Colon (tissue), 2 donors: Measurements from ENCODE around the gene ANAPC16.
"Not testable (repeated sequence)": the region's sequence is repeated elsewhere in the genome, so short reads cannot be mapped to it uniquely, and the experiment has no call there.

Source experiments
- FAIRE-seq: peaks from 2 replicates; lab custom pipeline; 2012; peaks lifted over from hg19 to GRCh38; lab: Jason Lieb, UNC
- donor health status: control.
- donor health status: control.

The ANAPC16 gene

DNA sequence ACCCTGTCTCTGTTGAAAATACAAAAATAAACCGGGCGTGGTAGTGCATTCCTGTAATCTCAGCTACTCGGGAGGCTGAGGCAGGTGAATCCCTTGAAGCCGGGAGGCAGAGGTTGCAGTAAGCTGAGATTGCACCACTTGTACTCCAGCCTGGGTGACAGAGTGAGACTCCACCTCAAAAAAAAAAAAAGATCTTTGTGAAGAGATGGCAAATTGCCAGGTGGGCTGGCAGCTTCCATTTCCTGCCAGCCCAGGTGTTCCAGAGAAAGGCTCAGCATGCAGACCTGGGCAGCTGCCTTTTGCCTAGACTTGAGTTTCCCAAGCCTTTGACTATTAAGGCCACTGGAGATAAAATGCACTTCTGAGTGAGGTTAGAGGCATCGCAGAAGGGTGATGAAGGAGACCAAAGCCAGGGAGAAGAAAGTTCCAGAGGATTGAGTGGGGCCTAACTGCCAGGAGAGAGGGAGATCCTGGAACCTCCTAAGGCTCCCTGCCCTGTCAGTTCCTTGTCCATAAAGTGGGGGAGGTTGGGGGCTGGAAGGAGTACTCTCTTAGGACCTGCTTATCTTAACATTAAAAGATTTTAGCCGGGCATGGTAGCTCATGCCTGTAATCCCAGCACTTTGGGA lies 47.9 kb downstream of the ANAPC16 start:
- no peak for FAIRE-seq

DNA sequence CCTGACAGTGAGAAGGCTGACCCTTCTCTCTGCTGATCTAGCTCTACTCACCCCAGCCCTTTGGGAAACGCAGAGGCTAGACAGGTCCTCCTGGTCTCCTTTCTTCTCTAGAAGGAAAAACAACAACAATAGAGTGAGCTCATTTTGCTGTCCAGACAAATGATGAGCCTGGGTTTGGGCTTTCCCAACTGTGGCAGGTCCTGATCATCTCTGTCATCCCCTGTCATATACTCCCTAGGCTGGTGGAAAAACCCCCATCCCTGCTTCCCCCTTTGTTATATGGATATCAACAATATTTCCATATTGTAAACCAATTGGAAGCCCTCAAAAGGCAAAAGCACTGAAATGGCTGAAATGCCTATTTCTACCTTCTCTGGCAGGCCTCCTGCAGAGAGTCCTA lies 48.7 kb downstream of the ANAPC16 start:
- no peak for FAIRE-seq

DNA sequence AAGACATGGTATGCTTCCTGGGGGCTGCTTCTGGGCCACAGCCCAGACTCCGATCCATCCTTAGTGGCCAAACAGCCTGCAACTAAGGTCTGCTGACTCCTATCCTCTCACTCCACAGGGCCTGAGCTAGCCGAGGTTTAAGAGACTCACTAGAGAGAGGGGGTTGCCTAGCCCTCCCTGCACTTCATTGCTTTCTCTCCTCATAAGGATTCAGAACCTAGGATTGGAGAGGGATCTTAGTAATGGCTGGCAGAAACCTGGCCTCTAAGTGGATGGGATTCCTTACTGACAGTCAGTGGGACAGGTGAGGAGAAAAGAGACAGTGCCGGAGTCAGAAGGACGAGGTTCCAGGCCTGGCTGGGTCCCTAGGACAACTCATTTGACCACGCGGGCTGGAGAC lies 49.7 kb downstream of the ANAPC16 start:
- FAIRE-seq, result no peak

DNA sequence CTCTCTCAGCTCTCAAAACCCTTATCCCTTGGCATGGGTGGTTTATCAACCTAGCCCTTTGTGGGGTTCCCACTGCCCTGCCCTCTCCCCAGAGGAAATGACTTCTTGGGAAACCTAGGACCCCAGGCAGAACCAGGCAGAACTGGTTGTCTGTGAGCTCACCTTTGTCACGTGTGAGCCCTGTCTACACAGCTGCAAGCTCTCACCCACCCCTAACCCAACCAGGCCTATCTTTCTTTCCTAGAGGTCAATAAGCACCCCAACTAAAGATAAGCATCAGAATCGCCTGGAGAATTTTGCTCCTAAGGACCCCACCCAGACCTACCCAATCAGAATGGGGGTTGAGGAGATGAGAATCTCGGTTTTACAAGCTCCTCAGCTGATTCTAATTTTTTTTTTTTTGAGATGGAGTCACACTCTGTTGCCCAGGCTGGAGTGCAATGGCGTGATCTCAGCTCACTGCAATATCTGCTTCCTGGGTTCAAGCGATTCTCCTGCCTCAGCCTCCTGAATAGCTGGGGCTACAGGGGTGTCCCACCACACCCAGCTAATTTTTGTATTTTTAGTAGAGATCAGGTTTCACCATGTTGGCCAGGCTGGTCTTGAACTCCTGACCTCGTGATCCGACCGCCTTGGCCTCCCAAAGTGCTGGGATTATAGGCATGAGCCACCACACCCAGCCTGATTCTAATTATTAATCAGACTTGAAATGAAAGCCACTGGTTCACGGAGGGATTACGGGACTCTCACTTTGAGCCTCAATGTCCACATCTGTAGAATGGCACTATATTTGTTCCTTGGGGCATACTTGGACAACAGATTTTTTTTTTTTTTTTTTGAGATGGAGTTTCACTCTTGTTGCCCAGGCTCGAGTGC lies 50.4 kb downstream of the ANAPC16 start:
- no peak for FAIRE-seq

DNA sequence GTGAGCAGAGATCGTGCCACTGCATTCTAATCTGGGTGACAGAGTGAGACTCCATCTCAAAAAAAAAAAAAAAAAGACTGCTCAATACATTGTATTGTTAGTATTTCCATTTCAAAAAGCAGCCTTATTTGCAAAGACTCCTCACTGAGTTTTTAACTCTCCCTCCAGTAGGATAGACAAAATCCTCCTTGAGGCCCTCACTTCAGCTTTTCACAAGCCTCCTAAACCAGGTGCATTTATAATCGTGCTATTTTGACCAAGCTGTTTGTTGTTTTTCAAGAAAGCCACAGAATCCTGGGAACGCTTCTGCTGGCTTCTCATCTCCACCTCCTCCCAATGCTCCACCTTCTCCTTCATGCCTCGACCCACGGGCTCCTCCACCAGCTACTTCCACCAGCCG lies 51.6 kb downstream of the ANAPC16 start:
- no peak for FAIRE-seq

DNA sequence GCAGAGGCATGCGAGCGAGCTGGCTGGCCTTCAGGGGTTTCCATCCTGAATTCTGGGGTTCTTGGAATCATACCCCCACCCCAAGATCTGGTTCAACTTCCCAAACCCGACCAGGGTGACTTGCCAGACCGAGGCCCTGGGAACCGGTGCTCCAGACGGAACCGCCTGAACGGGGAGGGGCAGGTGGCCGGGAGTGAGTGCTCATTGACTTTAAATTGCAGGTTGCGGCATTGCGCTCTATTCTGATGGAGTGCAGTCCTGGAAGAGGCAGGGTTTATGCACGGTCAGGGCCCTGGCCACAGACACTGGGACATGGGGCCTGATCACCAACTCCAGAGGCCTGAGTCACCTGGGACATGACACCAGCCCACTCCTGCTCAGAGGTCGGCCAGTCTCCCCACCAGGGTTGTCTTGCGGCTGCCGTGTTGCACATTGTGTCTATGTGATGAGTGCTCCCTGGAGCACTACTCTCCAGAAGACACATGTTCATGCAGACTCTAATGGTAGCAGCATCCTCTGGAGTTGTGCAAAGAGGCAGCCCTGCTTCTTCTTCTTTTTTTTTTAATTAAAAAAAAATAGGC lies 52.1 kb downstream of the ANAPC16 start:
- FAIRE-seq, result no peak

DNA sequence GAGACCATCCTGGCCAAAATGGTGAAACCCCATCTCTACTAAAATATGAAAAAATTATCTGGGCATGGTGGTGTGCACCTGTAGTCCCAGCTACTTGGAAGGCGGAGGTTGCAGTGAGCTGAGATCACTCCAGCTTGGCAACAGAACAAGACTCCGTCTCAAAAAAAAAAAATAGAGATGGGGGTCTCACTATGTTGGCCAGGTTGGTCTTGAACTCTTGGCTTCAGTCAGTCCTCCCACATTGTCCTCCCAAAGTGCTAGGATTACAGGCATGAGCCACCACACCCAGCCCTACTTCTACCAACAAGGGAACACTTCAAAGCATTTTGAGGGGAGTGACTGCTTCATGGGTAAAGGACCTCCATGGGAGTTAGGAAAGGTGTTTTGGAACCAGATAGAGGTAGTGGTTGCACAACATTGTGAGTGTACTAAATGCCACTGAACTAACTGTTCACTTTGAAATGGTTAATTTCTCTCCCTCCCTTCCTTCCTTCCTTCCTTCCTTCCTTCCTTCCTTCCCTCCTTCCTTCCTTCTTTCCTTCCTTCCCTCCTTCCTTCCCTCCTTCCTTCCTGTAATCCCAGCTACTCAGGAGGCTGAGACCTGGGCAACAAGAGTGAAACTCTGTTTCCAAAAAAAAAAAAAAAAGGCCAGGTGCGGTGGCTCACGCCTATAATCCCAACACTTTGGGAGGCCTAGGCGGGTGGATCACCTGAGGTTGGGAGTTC lies 52.8 kb downstream of the ANAPC16 start:
- not testable (repeated sequence) for FAIRE-seq

DNA sequence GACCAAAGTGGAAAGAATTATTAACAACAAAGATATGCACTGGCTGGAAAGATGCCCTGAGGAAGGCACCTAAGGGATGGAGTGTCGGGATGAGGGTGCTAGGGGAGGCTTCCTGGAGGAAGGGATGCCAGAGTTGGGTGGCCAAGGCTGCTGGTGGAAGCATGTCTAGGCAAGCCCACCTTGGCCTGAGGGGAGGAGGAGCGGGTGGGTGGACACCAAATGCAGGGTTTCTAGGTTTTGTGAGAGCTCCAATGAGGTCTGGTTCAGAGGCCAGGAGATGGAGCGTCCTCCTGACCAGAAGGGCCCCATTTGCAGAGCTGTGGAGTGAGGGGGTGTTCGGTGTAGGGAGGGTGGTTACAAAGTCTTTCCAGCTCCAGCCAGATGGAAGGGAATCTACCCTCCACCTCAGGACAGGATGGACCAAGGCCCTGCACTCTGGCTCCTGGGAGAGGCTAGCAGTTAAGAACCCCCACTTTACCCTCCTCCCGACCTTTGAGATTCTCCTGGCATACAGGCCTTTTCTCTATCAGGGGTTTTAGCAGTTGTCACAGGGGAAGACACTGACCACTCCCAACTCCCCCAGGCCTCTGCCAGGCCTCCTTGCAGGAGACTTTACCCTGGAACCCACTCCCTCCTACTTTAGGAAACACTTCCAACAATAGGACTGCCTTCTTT lies 54.9 kb downstream of the ANAPC16 start:
- FAIRE-seq, result no peak

DNA sequence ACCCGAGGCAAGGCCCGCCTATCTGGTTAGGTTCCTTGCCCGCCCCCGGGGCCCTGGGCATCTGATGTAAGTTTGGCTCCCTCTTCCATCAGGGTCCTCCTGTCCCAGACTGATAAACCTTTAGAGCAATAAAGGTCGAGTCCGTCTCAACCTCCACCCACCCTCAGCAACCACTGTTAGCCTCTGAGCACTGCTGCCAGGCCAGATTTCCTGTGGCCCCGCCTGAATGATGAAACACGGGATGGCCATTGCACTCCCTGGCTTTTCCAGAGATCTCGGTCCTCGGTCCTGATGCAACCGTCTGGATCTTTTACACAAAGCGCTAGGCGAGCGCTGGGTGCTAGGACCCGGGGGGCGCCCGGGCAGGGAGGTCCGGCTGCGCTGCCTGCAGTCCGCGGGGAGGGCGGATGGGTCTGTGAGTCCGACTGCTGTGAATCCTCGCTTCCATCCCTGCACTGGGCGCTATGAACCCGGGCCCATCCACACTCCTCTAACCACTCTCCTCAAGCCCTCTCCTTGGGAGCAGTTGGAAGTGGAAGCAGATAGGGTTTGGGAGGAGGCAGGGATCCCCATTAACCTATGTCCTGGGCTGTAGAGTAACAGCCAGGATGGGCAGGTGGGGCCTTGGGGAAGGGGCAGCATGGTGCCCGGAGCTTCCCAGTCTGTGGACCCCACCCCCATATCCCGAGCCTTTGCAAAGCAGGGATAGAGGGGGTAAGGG lies 57.0 kb downstream of the ANAPC16 start:
- FAIRE-seq, result no peak

DNA sequence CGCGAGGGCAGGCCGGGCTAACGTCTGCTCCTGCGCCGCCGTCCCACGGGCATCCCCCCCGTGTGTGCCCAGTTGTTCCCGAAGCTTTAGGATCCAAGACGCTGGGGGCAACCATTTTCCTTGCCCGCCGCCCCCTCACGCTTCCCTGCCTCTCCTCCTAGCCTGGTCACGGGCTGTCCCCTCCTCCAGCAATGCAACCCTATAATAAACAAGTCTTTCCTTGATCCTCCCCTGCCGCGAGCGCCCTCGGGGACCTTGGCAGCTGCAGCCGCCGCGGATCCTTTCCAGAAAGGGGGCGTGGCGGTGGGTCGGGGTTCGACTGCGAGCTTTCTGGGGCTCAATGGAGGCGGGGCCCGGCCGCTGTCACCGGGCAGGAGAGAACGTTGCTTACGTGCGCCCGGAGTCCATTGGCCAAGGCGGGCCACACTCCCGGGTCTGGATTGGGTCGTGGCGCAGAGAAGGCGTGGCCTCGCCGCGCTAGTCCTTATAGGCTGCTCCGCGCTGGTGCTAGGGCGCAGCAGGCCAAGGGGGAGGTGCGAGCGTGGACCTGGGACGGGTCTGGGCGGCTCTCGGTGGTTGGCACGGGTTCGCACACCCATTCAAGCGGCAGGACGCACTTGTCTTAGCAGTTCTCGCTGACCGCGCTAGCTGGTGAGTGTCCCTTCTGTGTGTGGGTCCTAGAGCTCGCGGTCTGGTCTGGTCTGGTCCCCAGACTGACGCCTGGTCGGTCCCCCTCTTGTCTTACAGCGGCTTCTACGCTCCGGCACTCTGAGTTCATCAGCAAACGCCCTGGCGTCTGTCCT lies 57.8 kb downstream of the ANAPC16 start, which contains the start of gene DDIT4:
Gene DDIT4 (plus strand): TSS at position 515 of the 803 bp plus-strand sequence. CDS start 293 bp downstream, outside the sequence.
- FAIRE-seq, result no peak

DNA sequence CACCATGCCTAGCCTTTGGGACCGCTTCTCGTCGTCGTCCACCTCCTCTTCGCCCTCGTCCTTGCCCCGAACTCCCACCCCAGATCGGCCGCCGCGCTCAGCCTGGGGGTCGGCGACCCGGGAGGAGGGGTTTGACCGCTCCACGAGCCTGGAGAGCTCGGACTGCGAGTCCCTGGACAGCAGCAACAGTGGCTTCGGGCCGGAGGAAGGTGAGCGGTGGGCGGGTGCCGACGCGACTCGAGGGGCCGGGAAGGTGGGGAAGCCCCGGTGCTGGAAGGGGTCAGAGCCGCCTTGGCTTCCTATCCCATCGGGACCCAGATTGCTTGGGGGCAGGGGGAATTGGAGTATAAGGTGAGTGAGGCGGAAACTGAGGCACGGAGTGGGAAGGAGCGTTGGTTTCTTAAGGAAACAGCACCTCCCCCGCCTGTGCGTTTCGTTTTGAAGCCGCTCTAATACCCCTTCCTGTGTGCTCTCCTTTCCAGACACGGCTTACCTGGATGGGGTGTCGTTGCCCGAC lies 58.5 kb downstream of the ANAPC16 start:
- no peak for FAIRE-seq

DNA sequence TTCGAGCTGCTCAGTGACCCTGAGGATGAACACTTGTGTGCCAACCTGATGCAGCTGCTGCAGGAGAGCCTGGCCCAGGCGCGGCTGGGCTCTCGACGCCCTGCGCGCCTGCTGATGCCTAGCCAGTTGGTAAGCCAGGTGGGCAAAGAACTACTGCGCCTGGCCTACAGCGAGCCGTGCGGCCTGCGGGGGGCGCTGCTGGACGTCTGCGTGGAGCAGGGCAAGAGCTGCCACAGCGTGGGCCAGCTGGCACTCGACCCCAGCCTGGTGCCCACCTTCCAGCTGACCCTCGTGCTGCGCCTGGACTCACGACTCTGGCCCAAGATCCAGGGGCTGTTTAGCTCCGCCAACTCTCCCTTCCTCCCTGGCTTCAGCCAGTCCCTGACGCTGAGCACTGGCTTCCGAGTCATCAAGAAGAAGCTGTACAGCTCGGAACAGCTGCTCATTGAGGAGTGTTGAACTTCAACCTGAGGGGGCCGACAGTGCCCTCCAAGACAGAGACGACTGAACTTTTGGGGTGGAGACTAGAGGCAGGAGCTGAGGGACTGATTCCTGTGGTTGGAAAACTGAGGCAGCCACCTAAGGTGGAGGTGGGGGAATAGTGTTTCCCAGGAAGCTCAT lies 59.0 kb downstream of the ANAPC16 start:
- no peak for FAIRE-seq

DNA sequence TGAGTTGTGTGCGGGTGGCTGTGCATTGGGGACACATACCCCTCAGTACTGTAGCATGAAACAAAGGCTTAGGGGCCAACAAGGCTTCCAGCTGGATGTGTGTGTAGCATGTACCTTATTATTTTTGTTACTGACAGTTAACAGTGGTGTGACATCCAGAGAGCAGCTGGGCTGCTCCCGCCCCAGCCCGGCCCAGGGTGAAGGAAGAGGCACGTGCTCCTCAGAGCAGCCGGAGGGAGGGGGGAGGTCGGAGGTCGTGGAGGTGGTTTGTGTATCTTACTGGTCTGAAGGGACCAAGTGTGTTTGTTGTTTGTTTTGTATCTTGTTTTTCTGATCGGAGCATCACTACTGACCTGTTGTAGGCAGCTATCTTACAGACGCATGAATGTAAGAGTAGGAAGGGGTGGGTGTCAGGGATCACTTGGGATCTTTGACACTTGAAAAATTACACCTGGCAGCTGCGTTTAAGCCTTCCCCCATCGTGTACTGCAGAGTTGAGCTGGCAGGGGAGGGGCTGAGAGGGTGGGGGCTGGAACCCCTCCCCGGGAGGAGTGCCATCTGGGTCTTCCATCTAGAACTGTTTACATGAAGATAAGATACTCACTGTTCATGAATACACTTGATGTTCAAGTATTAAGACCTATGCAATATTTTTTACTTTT lies 59.7 kb downstream of the ANAPC16 start:
- FAIRE-seq, result no peak

DNA sequence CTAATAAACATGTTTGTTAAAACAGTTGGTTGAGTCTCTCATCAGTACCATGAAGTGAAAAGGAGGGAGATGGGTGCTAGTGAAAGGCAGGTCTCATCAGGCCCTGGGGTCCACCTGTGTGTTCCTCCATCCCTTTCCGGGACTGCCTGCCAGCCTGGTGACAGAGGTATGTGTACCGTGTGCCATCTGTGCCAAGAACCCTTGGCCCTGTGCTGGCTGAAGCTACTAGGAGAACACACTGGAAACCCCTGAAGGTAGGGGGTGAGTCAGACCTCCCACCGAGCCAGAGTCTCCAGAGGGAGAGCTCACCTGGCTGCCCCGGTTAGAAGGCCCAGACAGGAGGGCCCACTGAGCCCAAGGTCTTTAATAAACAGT lies 60.2 kb downstream of the ANAPC16 start:
- no peak for FAIRE-seq

DNA sequence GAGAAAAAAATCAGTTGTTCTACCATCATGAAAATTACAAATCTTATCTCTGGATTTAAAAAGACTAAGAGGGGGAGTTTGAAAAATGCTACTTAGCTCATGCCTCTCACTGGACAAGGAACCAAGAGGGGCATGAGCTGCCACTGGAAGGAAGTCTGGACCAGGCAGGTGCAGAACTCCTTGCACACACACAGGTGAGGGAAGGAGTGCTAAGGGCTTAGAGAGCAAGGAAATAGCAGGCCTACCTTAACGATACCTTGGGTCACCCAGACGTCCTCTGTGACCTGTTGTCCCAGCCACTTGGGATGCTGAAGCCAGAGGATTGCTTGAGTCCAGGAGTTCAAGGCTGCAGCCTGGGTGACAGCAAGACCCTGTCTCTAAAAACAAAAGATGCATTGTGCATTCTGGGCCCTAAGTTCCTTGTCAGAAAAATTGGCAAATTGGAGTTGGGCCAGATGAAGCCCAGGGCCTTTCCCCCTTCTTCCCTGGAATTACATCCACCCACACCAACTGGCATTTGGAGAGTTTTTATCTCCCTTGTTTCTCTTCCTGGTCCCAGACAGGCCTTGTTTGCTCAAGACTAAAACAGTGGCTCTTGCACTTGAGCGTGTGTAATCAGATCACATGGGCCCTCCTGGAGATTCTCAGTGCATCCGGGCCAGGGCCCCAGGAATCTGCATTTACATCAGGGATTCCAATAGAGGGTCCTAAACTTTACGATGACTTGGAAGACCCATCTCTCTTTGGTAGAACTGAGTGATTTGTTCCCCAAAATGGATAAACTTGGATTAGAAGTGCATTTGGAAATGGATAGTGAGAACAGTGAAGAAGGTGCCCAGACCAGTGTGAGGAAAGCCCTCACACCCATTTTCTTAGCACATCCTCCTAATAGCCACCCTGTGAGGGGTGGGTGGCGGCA lies 60.9 kb downstream of the ANAPC16 start:
- FAIRE-seq, result no peak

DNA sequence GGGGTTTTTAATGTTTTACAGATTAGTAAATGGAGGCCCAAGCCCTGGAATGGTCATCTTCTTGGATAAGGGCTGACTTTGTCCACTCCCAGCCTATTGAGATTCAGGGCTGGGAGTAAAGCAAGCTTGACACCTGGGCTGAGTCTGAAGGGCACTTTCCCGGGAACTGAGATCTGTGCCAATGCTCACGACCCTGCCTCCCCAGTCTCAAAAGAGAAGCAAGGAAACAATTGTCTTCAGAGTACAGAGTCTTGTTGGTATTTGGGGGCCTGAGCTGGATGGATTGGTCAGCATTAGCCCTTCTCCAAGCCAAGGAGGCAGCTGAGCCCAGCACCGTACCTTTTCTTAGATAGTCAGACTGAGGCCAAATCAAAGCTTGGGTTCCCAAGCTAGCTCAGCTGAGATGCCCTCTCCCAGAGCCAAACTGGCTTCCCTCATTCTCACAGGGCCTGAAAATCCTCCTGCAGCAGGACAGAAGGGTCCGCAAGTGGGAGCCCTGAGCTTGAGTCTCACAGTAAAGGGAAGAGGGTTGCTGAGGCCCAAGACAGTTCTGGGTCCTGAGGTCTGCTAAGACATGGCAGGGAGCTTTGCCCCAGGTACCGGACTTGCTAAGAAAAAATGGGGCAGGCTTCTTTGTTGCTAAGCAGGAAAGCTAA lies 61.7 kb downstream of the ANAPC16 start:
- no peak for FAIRE-seq

DNA sequence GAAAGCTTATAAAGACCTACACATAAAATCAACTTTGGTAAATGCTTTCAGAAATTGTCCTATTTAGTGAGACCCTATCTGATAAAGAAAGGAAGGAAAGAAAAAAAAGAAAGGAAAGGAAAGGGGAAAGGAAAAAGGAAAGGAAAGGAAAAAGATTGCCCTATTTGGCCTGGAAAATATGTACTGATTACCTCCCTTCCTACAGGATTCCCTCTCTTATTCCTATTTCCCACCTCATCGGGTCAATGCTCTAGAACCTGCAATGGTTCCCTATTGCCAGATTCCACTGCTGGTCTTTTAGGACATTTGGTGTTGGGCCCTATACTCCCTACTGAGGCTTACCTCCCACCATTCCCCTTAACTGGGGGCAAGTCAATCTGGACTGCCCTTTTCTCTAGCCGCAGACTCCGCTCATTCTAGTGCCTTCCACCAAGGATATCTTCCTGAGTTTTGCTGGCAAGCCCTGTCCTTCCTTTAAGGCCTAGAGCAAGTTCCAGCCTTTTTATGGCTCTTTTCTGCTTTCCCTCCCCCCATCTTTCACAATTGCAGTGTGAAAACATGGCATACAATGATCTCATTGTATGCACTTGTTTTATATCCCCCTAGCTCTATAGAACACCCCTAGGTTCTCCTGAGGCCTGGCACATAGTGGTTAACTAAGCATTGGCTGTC lies 62.3 kb downstream of the ANAPC16 start:
- no peak for FAIRE-seq
